ENCODE data around the gene GRM8. TPM values are rescaled to one million over a fixed set of nuclear protein-coding genes. Genes with fewer than 3 reads are reported as not detected.
A peak's percentile ranks its signal among the peaks of the same experiment; 100 is the strongest.

Gene GRM8
- total and polyA plus RNA-seq, 9 of the 15 experiments (the other 6 are each of a cell fraction or from before 2014, with no cell fraction given) = 0.13 TPM; not detected in 7

- peak; percentile 48; the same call in 1 of the 2 replicates for TF ChIP-seq ZBTB40 (IDR thresholded peaks at IDR 0.05)
- no peak for TF ChIP-seq ZBTB40 (CRISPR knock-in tag; IDR thresholded peaks at IDR 0.05)
- TF ChIP-seq CREB1 (IDR thresholded peaks at IDR 0.05) = no peak
- 0 out of 2 replicates have a peak, but pooled peaks have one; percentile 27 for TF ChIP-seq CREB1 (CRISPR knock-in tag; IDR thresholded peaks at IDR 0.05)
- no peak for TF ChIP-seq SP2 (IDR thresholded peaks at IDR 0.05; ENCODE audit: extremely low read depth, low read depth, low read length, poor library complexity, severe bottlenecking)
- TF ChIP-seq TEAD4 (IDR thresholded peaks at IDR 0.05; ENCODE audit: low read length) = 0 out of 2 replicates have a peak, but pooled peaks have one; percentile 23
- no peak for TF ChIP-seq TEAD4 (CRISPR knock-in tag; IDR thresholded peaks at IDR 0.05; ENCODE audit: borderline replicate concordance)
- TF ChIP-seq ETS2 (tag; IDR thresholded peaks at IDR 0.05; ENCODE audit: borderline replicate concordance, poor library complexity, severe bottlenecking) = no peak
- no peak for TF ChIP-seq ZFX (CRISPR knock-in tag; IDR thresholded peaks at IDR 0.05)
- TF ChIP-seq CREBBP (IDR thresholded peaks at IDR 0.05; ENCODE audit: low read depth, low read length) = no peak
- TF ChIP-seq, protein P1, sequence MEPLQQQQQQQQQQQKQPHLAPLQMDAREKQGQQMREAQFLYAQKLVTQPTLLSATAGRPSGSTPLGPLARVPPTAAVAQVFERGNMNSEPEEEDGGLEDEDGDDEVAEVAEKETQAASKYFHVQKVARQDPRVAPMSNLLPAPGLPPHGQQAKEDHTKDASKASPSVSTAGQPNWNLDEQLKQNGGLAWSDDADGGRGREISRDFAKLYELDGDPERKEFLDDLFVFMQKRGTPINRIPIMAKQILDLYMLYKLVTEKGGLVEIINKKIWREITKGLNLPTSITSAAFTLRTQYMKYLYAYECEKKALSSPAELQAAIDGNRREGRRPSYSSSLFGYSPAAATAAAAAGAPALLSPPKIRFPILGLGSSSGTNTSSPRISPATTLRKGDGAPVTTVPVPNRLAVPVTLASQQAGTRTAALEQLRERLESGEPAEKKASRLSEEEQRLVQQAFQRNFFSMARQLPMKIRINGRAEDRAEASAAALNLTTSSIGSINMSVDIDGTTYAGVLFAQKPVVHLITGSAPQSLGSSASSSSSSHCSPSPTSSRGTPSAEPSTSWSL (CRISPR knock-in tag; IDR thresholded peaks at IDR 0.05; ENCODE audit: borderline replicate concordance) = 0 out of 2 replicates have a peak, but pooled peaks have one; percentile 25
- no peak for TF ChIP-seq RHOXF2B (CRISPR knock-in tag; conservative IDR thresholded peaks at IDR 0.05)
- peak; percentile 78 for TF ChIP-seq ZBTB9 (CRISPR knock-in tag; IDR thresholded peaks at IDR 0.05)
- TF ChIP-seq KDM1A (IDR thresholded peaks at IDR 0.05) = 0 out of 4 replicates have a peak, but pooled peaks of 1 of the 2 experiments have one; percentile 13
- no peak for TF ChIP-seq RAD51 (IDR thresholded peaks at IDR 0.05; ENCODE audit: borderline replicate concordance, low read depth)
- TF ChIP-seq BRD9 (IDR thresholded peaks at IDR 0.05; ENCODE audit: low read depth, partially characterized antibody) = no peak
- no peak for TF ChIP-seq ZNF76 (CRISPR knock-in tag; IDR thresholded peaks at IDR 0.05; ENCODE audit: borderline replicate concordance)
- no peak for TF ChIP-seq NR2F6 (CRISPR knock-in tag; IDR thresholded peaks at IDR 0.05)
These were observed 145.1 kb downstream of the GRM8 start (continued) for GRCh38 chr7:127107601-127108007.

Data from K562 (cell line).